GM19397 (cell line): ENCODE measurements around the gene VAMP7.
"Not testable (repeated sequence)": the region's sequence is repeated elsewhere in the genome, so short reads cannot be mapped to it uniquely, and the experiment has no call there.

Experiments used
- ATAC-seq: cut with Tn5 transposase; IDR thresholded peaks from one replicate; pipeline ENCODE4 v1.9.1; 2021; ENCODE audit warnings: mild to moderate bottlenecking, moderate library complexity; ENCODE audit not compliant: unreplicated experiment

VAMP7 gene, protein sequence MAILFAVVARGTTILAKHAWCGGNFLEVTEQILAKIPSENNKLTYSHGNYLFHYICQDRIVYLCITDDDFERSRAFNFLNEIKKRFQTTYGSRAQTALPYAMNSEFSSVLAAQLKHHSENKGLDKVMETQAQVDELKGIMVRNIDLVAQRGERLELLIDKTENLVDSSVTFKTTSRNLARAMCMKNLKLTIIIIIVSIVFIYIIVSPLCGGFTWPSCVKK

DNA sequence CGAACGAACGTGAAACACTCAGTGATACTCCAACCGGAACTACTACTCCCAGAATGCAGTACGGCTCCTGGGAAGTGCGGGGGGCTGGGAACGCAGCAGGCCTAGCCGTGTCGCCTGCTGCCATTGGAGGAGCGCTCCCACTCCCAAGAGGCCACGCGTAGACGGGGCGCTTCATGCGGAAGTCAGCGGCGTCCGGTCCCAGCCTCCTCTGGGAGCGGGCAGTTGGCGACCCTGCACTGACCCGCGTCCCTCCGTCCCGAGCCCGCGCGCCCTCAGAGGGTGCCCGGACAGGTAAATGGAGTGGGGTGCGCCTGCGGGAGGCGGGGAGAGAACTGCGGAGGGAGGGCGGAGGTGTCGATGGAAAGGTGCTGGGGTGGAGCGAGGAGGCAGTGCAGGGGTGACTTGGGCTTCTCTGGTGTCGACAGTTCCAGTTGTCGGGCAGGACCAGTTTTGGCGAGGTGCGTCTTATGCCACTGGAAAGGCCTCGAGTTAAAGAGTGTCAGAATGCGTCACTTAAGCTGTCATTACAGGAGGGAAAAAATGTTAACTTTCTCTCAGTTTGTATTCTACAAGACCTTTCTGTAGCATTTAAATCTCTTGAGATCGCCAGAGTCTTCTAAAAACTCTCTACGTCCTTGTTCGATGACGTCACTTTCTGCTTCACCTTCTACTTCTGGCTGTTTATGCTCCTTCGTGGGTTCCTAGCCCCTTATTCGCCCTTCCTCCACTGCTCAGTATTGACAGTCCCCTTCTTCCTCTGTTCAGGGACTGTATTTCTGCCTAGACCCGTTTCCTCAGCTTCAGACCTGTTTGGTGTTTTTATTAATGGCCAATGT, at the start of gene VAMP7:
Gene VAMP7 (plus strand): TSS at position 188 of the 836 bp plus-strand sequence. CDS start 8,122 bp downstream, outside the sequence.
- peak; percentile 97 for ATAC-seq

DNA sequence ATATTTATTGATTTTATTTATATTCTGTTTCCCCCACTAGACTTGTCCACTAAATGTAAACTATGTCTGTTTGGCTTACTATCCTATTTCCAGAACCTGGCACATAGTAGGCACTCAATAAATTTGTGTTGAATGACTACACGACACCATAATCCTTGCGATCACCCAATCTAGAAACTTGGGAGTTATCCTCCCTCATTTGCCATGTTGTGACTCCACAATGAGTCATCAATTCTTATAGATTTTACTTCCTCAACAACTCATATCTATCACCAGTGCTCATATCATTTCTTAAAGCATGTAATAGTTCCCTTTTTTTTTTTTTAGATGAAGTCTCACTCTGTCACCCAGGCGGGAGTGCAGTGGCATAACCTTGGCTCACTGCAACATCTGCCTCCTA, 39.9 kb upstream of the VAMP7 start:
- no peak for ATAC-seq

DNA sequence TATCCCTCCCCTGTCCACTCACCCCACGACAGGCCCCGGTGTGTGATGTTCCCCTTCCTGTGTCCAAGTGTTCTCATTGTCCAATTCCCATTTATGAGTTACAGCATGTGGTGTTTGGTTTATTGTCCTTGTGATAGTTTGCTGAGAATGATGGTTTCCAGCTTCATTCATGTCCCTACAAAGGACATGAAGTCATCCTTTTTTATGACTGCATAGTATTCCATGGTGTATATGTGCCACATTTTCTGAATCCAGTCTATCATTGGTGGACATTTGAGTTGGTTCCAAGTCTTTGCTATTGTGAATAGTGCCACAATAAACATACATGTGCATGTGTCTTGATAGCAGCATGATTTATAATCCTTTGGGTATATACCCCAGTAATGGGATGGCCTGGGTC, 29.4 kb upstream of the VAMP7 start:
- ATAC-seq = not testable (repeated sequence)

DNA sequence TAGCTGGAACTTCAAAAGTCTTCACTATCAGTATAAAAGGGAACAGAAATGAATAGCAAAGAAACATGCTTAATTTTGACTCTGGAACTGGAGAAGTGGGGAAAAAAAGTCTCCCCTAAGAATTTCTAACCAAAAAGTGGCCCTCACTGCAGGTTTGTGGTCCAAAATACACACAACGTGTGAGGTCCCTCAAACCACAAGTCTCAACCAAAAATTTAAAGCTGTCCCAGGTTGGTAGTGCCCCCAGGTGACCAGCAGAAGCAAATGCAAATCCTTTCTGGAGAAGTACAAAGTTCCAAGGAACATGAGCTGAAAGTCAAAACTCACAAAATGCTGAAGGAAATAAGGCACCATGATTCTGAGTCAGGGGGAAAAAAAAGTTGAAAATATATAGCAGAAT, 23.6 kb upstream of the VAMP7 start:
- ATAC-seq = no peak

DNA sequence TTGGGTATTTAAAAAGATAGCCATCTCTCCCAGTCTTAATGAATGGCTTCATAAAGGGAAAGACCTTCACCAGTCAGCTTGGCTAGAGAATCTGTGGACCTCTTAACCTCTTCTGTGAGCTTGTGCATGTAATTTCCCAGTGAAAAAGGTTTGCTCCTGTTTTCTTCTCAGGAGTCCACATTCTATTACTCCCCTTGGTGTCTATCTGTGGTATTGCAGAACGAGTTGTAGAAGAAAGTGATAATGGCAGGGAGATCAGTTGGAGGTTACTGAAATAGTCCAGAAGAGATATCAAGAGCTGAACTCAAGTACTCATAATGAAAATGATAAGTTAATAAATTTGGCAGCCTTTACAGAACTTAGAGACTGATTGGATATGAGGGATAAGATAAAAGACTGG, 16.5 kb upstream of the VAMP7 start:
- no peak for ATAC-seq

DNA sequence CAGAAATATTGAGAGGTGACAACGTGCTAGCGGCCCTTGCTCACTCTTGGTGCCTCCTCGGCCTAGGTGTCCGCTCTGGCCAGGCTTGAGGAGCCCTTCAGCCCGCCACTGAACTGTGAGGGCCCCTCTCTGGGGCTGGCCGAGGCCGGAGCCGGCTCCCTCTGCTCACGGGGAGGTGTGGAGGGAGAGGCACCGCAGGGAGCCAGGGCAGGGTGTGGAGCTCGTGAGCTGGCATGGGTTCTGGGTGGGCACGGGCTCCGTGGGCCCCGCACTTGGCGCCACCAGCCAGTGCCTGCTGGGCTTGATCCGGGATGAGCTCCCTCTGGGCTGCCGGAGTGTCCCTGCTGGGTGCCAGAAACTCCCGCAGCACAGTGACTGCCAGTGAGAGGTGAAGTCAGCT, 16.0 kb upstream of the VAMP7 start:
- no peak for ATAC-seq

DNA sequence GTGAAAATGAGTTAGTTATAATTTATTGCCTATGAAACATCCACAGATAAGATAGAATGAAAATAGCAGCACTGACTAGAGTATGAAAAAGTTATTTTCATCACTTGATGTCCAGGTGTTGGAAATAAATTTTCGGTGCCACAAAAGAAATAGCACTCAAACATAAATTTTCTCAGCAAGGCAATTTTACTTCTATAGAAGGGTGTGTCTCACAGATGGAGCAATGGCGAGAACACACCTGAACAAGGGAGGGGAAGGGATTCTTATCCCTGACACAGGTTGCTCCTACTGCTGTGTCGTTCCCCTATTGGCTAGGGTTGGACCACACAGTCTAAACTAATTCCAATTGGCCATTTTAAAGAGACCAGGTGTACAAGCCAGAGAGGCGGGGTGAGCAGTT, 13.3 kb upstream of the VAMP7 start:
- no peak for ATAC-seq

DNA sequence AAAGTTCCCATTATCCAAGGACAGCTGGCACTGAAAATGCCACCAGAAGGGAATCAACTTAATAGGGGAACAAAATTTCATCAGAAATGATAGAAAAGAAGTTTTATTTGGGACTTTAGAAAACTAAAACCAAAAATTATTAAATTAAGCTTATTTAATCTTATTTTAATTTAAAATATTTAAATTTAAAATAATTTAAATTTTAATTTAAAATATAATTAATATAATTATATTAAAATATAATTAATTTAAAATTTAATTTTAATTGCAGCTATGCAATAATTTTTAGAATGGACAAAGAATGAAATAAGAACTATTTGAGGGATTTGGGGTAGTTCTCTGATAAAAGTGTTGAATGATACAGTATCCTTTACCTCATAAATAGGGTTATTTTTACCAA, 10.2 kb upstream of the VAMP7 start:
- no peak for ATAC-seq

DNA sequence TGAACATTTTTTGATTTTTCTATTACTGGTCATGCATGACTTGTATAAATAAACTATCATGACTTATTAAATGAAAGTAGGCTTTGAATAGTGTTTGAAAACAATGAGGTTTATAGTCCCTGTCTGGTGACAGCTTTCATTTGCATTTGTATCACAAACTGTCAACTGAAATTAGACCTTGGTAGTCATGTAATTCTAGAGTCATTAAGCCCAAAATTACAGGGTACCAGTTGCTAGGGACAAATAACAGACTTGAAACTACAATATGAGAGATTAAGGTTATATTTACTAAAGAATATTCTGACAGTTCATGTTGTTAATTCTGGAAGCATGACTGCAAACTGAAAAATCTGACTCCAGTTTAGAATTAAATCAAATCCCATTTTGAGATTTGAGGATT, 9.2 kb upstream of the VAMP7 start:
- ATAC-seq = no peak

DNA sequence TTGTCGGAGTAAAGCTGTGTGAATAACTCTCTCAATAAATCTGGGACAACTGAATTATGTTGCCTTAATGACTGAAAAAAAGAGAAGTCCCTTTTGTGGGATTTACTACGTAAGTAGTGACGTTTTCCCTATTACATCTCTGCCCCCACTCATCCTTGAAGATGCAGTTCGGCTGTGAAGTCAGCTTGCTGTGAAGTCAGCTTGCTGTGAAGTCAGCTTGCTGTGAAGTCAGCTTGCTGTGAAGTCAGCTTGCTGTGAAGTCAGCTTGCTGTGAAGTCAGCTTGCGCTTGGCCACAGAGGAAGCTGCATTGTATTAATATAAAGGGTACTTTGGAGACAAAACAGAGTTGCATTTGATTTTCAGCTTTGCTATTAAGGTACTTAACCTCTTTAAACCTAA, 8.0 kb upstream of the VAMP7 start:
- ATAC-seq = no peak

DNA sequence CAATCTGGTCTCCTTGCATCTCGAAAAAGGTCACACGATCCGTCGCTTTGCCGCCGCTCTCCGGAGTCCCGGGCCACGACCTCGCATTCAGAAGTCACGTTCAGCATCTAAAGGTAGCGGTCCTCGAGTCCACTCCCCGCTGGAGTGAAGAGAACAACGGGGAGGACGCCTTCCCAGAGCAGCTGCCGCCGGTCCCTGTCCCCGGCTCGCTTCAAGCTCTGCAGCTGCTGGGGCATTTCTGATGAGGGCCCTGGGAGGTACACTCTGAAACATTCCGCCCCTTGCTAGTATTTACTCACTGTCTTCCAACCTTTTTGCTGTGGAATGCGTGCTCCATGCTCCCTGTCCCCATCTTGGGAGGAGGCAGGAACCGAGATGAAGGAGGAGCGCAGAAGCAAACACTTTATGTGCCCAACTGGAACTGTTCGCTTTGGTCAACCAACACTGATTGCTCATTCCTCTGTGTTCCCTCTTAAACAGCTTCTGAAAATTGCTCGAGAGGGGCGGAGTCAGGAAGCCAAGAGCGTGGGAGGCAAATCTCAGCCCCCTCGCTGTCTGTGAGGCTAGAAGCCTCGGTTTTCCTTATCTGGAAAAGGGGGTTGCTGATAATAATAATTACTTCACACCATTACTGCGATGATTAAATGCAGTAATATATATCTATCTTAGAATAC, 6.4 kb upstream of the VAMP7 start:
- no peak for ATAC-seq

DNA sequence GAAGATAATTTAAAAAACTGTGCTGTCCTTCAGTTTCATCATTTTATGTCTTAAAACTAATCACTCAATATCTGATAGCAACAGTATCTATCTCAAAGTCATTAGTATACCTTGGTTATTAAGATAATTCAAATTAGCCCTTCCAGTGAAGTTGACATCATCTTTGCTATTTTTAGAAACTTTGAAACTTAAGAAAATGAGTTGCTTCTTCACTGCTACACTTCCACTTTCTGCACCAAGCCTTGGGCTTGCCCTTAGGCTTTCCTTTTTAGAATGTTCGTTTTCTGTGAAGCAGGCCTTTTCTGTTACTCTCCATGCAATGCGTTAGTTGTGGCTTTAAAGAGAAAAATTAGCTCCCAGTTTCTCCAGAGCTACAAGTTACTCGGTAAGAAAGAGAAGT, 4.4 kb upstream of the VAMP7 start:
- ATAC-seq = no peak

DNA sequence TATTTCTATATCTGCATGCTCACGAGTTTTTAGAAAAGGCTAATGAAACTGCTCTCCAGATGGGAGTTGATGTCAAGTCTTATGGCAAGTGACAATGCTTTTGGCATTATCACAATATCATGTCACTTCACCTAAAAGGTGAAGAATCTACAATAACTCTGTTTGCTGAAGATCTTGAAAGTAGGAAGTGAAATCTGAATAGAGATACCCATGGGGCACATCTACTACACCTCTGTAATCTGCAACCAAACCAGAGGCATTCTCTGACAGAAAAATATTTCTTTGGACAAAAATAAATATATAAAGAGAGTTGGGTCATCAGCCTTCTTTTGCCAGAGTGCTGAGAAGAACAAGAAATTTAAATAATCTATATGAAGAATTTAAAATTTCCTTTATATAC, 3.9 kb upstream of the VAMP7 start:
- ATAC-seq = no peak

DNA sequence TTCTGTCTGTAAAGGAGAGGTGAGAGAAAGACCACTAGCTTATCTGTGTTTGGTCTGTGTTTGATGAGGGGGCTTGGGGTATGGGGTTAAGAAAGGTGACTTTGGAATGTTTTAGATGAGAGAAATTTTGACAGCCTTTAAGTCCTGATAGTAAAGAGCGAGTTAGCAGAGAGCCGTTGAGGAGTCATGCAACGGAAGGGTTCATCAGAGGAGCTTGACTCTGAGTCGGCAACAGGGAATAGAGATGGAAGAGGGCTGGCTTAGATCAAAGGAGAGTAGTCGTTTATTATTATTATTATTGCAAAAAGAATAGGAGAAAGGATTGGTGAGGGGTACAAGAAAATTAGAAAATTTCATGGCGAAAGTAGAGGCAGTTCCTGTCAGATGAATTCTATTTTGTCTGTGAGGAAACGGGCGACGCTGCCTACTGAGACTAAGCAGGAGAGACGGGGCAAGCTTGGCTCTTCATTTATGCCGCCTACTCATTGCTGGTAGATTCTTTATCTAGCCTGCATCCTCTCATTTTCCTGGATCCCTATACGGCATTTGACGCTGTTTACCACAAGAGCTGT, 473 bp upstream of the VAMP7 start:
- peak; percentile 3 for ATAC-seq

DNA sequence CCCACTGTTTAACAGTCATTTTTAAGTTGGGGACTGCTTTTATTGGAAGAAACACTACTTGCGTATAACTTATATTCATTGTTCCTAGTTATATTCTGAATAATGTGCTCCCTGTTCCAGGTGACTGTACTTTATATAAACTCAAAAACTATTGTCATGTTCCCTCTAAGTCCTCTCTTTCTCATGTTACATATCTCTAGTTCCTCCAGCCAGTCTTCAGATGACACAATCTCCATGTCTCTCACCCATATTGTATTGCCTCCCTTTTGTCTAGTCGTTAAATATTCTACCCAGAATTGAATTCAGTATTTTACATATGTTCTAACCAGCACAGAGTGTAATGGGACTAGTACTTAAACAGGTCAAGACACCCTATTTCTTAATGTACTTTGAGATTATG, 5.3 kb downstream of the VAMP7 start:
- ATAC-seq = no peak

DNA sequence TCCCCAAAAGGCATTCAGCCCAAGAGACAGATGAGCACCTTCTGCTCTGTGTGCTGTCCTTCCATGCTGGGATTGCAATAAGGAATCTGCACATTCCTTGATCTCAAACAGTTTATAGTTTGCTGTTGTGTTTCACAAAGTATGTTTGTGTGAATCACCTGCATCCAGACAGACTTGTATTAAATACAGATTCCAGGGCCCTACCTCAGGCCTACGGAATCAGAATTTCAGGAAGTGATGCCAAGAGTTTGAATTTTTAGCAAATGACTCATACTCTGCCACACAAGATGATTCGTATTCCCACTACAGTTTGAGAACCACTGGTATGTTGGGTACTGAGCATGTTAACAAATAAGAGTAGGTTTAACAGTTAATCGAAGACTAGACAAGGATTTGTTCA, 7.0 kb downstream of the VAMP7 start:
- ATAC-seq = no peak

DNA sequence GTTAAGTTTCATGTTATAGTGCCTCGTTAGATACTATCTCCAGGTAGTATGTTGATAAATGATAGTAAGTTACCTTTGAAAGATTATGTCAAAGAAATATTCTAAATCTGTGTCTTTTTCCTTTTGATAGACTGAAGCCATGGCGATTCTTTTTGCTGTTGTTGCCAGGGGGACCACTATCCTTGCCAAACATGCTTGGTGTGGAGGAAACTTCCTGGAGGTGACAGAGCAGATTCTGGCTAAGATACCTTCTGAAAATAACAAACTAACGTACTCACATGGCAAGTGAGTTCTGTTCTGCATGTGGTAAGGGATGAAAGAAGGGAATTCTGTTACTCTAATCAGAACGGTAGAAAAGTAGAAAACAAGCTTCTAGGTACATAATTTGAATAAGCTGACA, 8.2 kb downstream of the VAMP7 start:
- no peak for ATAC-seq

DNA sequence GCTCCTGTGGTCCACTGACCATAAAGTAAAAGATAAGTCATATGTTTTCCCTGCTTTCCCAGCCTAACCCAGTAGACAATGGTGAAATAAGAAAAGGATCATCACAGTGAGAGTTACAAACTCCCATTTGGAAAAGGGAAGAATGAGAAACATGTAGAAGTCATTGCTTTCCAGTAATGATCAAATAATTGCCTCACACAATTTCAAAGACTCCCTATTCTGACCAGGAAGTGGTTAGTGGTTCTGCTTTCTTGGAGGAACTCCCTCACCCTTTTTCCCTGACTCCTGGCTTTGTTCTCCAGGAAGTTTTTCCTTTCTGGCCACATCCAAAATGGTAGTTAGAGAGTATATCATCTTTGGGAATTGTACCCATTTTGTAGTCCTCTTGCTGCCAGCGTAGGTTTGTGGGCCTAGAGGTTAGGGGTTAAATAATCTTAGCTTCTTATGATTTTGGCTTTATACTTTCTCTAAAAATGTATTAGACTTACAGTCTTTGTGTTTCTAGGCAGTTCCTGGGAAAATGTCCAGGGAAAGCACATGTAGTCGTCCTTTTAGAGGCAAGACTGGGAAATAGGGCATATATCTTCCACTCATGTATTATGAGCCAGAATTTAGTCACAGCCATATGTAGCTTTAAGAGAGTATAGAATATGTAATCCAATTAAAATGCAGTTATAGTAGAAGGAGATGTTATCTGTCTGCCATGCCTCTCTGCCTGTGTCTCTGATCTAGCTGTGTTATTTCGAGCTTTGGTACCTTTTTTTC, 10.5 kb downstream of the VAMP7 start:
- no peak for ATAC-seq

DNA sequence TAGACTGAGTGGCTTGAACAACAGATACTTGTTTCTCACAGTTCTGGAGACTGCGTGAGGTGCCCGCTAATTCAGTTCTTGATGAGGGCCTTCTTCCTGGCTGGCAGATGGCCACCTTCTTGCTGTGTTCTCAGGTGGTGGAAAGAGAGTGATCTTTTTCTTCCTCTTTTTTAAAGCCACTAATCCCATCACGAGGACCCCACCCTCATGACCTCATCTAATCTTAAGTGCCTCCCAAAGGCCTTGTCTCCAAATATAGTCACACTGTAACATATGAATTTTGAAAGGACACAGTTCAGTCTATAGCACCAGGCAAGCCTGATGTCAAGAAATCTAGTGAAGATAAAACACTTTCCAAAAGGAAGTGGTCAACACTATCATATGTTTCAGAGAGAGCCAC, 12.4 kb downstream of the VAMP7 start:
- ATAC-seq = no peak

DNA sequence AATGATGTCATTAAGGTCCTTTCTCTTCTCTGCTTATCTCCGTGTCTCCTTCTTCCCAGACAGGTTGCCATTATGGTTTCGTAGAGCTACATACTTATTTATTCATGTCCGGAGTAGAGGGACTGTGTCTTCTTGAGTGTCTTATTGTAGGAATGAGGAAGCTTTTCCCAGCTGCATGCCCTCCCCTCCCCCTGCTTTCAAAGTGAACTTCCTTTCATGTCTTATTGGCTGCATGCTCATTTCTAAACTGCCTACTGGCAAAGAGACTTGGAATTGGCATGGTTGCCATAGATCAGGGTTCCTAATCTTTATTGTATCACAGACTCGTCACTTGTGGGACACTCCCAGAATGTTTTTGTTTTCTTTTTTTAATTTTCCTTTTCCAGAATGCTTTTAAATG, 15.4 kb downstream of the VAMP7 start:
- no peak for ATAC-seq

DNA sequence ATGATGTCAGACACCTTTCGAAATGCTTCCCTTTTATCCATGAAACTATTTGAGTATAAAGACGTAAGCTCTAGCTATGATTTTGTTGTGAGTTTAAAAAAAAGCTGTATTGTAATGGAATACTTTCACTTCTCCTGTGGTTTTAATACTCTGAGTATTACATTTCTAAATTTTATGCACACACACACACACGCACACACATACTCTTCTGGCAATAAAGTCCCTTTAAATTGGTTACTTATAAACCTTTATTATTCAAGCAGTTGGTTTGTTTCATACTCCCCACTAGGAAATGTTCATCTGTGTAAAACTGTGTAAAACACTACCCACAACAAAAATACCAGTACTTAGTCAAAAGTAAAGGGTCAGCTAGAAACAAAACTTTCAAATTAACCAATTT, 18.2 kb downstream of the VAMP7 start:
- no peak for ATAC-seq
